CD4-positive, CD25-positive, alpha-beta regulatory T cell (primary cell): ENCODE measurements around the gene LMBRD2. TPM values are rescaled to one million over a fixed set of nuclear protein-coding genes. Genes with fewer than 3 reads are reported as not detected.
A peak's percentile ranks its signal among the peaks of the same experiment; 100 is the strongest.

Experiments used
- ATAC-seq, 2 donors: fragments of 150-1000 bp; cut with Tn5 transposase; one replicate each; pipeline ENCODE4 v1.10.0; 2021; ENCODE audit warnings: low read depth in 2 of 2, moderate number of reproducible peaks in 2 of 2, moderate library complexity in 1 of 2
- DNase-seq, 3 donors: peaks; one replicate each; pipeline versions ENCODE4 v3.0.0 to v3.0.0-alpha.2; 2012 to 2022; ENCODE audit warnings: mixed read lengths in 1 of 3
- H3K27ac ChIP-seq: one replicate; pipeline ENCODE4 v1.7.0; 2013; ENCODE audit warnings: mild to moderate bottlenecking, low read length; ENCODE audit not compliant: insufficient read depth, poor library complexity, severe bottlenecking
- H3K27me3 ChIP-seq: one replicate; pipeline ENCODE4 v1.7.0; 2013; ENCODE audit warnings: low read length; ENCODE audit not compliant: control insufficient read depth, insufficient read depth
- H3K36me3 ChIP-seq: one replicate; pipeline ENCODE4 v1.7.0; 2013; ENCODE audit warnings: mild to moderate bottlenecking, low read length, moderate library complexity; ENCODE audit not compliant: control insufficient read depth, insufficient read depth
- H3K4me1 ChIP-seq: 2 replicates; pipeline ENCODE4 v1.7.0; 2013; ENCODE audit warnings: mild to moderate bottlenecking, low read length; ENCODE audit not compliant: insufficient read depth, control insufficient read depth, poor library complexity, severe bottlenecking
- H3K4me3 ChIP-seq: one replicate; pipeline ENCODE4 v1.7.0; 2013; ENCODE audit warnings: low read depth, mild to moderate bottlenecking, low read length, moderate library complexity
- H3K9me3 ChIP-seq, 2 experiments: 1 replicate in 1 of 2; 2 replicates in 1 of 2; pipeline ENCODE4 v1.7.0; 2013; ENCODE audit warnings: low read length in 2 of 2, mild to moderate bottlenecking in 1 of 2, moderate library complexity in 1 of 2; ENCODE audit not compliant: control insufficient read depth in 2 of 2
- H3K27ac Mint-ChIP-seq, 3 donors: one replicate each; pipeline ENCODE4 v1.8.0; 2020 to 2022; ENCODE audit warnings: mild to moderate bottlenecking in 3 of 3, mixed read lengths in 3 of 3, moderate library complexity in 2 of 3
- H3K27me3 Mint-ChIP-seq: one replicate; pipeline ENCODE4 v1.8.0; 2022; ENCODE audit warnings: mild to moderate bottlenecking, mixed read lengths
- H3K36me3 Mint-ChIP-seq: one replicate; pipeline ENCODE4 v1.8.0; 2020; ENCODE audit warnings: mixed read lengths
- H3K4me1 Mint-ChIP-seq, 4 donors: one replicate each; pipeline ENCODE4 v1.8.0; 2020 to 2022; ENCODE audit warnings: mixed read lengths in 4 of 4, mild to moderate bottlenecking in 1 of 4
- H3K4me3 Mint-ChIP-seq, 4 donors: one replicate each; pipeline ENCODE4 v1.8.0; 2020 to 2022; ENCODE audit warnings: mild to moderate bottlenecking in 4 of 4, mixed read lengths in 4 of 4, moderate library complexity in 3 of 4
- H3K9me3 Mint-ChIP-seq, 7 donors: one replicate each; pipeline ENCODE4 v1.8.0; 2020 to 2022; ENCODE audit warnings: mixed read lengths in 7 of 7, mild to moderate bottlenecking in 3 of 7, moderate library complexity in 2 of 7
- polyA plus RNA-seq, 4 donors: library from polyadenylated mRNA; unstranded; fragments of 300-500 nt; fragmentation: Illumina TruSeq; gene quantifications; one replicate each; pipeline ENCODE4 v1.2.3, GENCODE V29; 2021
- total RNA-seq: library from RNA; stranded (reverse); gene quantifications from one replicate; pipeline ENCODE4 v1.2.3, GENCODE V29; 2022

LMBRD2 gene
- total and polyA plus RNA-seq, 5 donors from 2014 or later = 2.5 to 11.0 (median 4.6) TPM

DNA sequence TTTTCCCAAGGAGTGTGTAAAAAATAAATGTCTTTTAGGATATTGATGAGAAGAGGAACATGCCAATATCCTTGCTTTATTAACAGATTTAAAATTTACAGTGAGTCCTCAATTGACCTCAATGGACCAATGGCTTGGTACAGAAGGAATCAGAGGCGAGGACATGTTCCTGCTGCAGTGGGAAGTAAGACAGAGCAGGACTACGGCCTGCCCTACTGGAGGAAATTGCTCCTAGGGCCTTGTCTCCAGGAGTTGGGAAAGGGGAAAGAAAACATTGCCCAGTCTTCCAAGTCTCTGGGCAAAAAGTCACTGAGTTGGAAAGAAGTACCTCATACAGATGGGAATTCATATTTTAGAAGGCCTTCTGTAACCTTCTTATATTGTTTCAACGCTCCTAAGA is 51.9 kb downstream of the LMBRD2 start:
- H3K4me1 ChIP-seq = no peaks in the 10 kb centered on the region
- Mint-ChIP-seq H3K9me3 (no peaks in the 10 kb centered on the region), H3K4me1 (no peaks in the 10 kb centered on the region), H3K4me3 (no peak overlapping the region), H3K27ac (no peak overlapping the region), H3K27me3 (no peaks in the 10 kb centered on the region), H3K36me3 (peaks cover 13% of the 10 kb centered on the region)
- H3K36me3 ChIP-seq = peaks cover 14% of the 10 kb centered on the region
- H3K27ac ChIP-seq = no peak overlapping the region
- DNase-seq (no peak), ATAC-seq (no peak)
- no peaks in the 10 kb centered on the region for H3K9me3 ChIP-seq
- no peaks in the 10 kb centered on the region for H3K27me3 ChIP-seq
- no peak overlapping the region for H3K4me3 ChIP-seq

DNA sequence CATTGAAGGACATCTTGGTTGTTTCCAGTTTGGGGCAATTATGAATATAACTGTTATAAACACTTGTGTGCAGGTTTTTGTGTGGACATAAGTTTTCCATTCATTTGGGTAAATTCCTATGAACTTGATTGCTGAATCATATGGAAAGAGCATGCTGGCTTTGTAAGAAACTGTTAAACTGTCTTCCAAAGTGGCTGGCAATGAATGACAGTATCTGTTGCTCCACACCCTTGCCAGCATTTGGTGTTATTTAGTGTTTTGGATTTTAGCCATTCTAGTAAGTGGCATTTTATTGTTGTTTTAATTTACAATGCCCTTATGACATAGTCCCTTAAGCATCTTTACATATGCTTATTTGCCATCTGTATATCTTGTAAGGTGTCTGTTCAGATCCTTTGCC is 55.2 kb downstream of the LMBRD2 start:
- no peaks in the 10 kb centered on the region for H3K4me1 ChIP-seq
- no peak overlapping the region for H3K27ac ChIP-seq
- H3K36me3 ChIP-seq = no peaks in the 10 kb centered on the region
- no peak overlapping the region for H3K4me3 ChIP-seq
- Mint-ChIP-seq H3K4me1 (no peaks in the 10 kb centered on the region), H3K36me3 (peaks cover 4% of the 10 kb centered on the region), H3K27me3 (no peaks in the 10 kb centered on the region), H3K27ac (no peak overlapping the region), H3K4me3 (no peak overlapping the region), H3K9me3 (peaks cover 0 to 3% (median 0%) of the 10 kb centered on the region in 7 donors)
- no peak for DNase-seq
- ATAC-seq = no peak
- H3K9me3 ChIP-seq = no peaks in the 10 kb centered on the region
- H3K27me3 ChIP-seq = no peaks in the 10 kb centered on the region

DNA sequence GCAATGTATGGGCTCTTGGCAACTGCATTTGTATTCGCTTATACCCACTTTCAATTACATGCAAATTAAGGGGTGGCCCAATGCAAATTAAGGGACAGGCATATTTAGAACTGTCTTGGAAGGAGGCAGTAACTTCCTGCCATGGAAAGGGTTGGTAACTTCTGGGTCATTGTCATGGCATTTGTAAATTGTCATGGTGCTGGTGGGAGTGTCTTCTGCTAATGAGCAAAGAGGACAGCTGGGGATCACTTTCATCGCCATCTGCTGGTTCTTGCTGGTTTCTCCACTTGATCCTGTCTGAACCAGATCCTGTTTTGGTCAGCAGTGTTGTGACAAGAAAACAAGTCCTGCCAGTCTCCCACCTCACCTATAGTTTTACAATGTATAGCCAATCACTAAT is 61.7 kb downstream of the LMBRD2 start:
- Mint-ChIP-seq H3K9me3 (peaks cover 0 to 7% (median 2%) of the 10 kb centered on the region in 7 donors), H3K27ac (no peak overlapping the region), H3K4me1 (peaks cover 0 to 4% (median 0%) of the 10 kb centered on the region in 4 donors), H3K36me3 (no peaks in the 10 kb centered on the region), H3K4me3 (no peak overlapping the region), H3K27me3 (peaks cover 13% of the 10 kb centered on the region)
- Histone ChIP-seq H3K4me1 (no peaks in the 10 kb centered on the region), H3K27me3 (peaks cover 2% of the 10 kb centered on the region), H3K9me3 (peaks cover 4 to 5% of the 10 kb centered on the region in 2 experiments), H3K27ac (no peak overlapping the region), H3K4me3 (no peak overlapping the region), H3K36me3 (no peaks in the 10 kb centered on the region)
- DNase-seq = peak in 1 of 3 donors; percentile 37
- no peak for ATAC-seq

- ATAC-seq (peak; percentile 52 to 68), DNase-seq (peak in 2 of 3 donors; percentile 26 to 59)
- H3K36me3 Mint-ChIP-seq = no peaks in the 10 kb centered on the region
- H3K27me3 Mint-ChIP-seq = peaks cover 42% of the 10 kb centered on the region
- Histone ChIP-seq H3K9me3 (no peaks in the 10 kb centered on the region), H3K36me3 (no peaks in the 10 kb centered on the region), H3K27ac (no peak overlapping the region), H3K27me3 (peaks cover 9% of the 10 kb centered on the region), H3K4me3 (no peak overlapping the region), H3K4me1 (no peaks in the 10 kb centered on the region)
- H3K9me3 Mint-ChIP-seq = peaks cover 0 to 7% (median 1%) of the 10 kb centered on the region in 7 donors
- no peak overlapping the region for H3K4me3 Mint-ChIP-seq
- no peak overlapping the region for H3K27ac Mint-ChIP-seq
- no peaks in the 10 kb centered on the region for H3K4me1 Mint-ChIP-seq
Measured at GRCh38 chr5:36079200-36079781, 72.4 kb downstream of the LMBRD2 start.

DNA sequence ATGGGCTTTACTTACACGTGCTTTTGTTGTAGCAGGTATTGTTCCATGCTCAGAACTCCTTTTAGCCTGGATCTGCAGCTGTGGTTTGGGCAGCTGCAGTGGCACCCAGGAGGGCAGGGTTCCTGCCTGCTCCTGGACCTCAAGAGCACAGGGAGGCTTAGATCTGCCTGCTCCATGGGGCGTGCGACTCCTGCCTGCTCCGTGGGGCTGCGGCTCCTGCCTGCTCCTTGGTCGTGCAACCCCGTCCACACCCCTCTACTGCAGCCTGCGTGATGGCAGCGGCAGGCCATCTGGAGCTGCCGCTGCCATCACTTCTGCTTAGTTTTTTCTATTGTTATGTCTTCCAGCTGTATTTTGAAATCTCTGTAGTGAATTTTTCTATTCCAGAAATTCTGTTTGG is 73.3 kb downstream of the LMBRD2 start:
- no peak overlapping the region for H3K27ac ChIP-seq
- no peak overlapping the region for H3K4me3 ChIP-seq
- no peak overlapping the region for H3K4me3 Mint-ChIP-seq
- ATAC-seq (no peak), DNase-seq (no peak)
- H3K9me3 ChIP-seq = no peaks in the 10 kb centered on the region
- H3K4me1 Mint-ChIP-seq = peaks cover 0 to 1% (median 0%) of the 10 kb centered on the region in 4 donors
- peaks cover 0 to 1% (median 0%) of the 10 kb centered on the region in 7 donors for H3K9me3 Mint-ChIP-seq
- H3K36me3 Mint-ChIP-seq = no peaks in the 10 kb centered on the region
- H3K36me3 ChIP-seq = no peaks in the 10 kb centered on the region
- H3K27me3 ChIP-seq = peaks cover 9% of the 10 kb centered on the region
- peaks cover 35% of the 10 kb centered on the region for H3K27me3 Mint-ChIP-seq
- H3K4me1 ChIP-seq = no peaks in the 10 kb centered on the region
- no peak overlapping the region for H3K27ac Mint-ChIP-seq

- H3K4me1 ChIP-seq = peaks cover 6% of the 10 kb centered on the region
- Mint-ChIP-seq H3K4me1 (peaks cover 6 to 13% (median 8%) of the 10 kb centered on the region in 4 donors), H3K9me3 (peaks cover 0 to 2% (median 0%) of the 10 kb centered on the region in 7 donors), H3K4me3 (peak overlapping the region in 1 of 4 donors; percentile 18), H3K36me3 (no peaks in the 10 kb centered on the region), H3K27me3 (peaks cover 19% of the 10 kb centered on the region), H3K27ac (no peak overlapping the region)
- H3K36me3 ChIP-seq = no peaks in the 10 kb centered on the region
- no peak overlapping the region for H3K27ac ChIP-seq
- H3K9me3 ChIP-seq = no peaks in the 10 kb centered on the region
- ATAC-seq (peak; percentile 34 to 39), DNase-seq (peak in 2 of 3 donors; percentile 7 to 57)
- no peak overlapping the region for H3K4me3 ChIP-seq
- H3K27me3 ChIP-seq = no peaks in the 10 kb centered on the region
Measured at GRCh38 chr5:36073595-36074216, 78.0 kb downstream of the LMBRD2 start.

GRCh38 chr5:36070687-36071571 is 80.8 kb downstream of the LMBRD2 start:
- Mint-ChIP-seq H3K4me1 (peaks cover 7 to 21% (median 9%) of the 10 kb centered on the region in 4 donors), H3K36me3 (no peaks in the 10 kb centered on the region), H3K9me3 (peaks cover 0 to 5% (median 0%) of the 10 kb centered on the region in 7 donors), H3K4me3 (peak overlapping the region; percentile 1 to 88 (median 53)), H3K27me3 (peaks cover 27% of the 10 kb centered on the region), H3K27ac (peak overlapping the region in 2 of 3 donors; percentile 6 to 92)
- Histone ChIP-seq H3K9me3 (no peaks in the 10 kb centered on the region), H3K4me1 (peaks cover 6% of the 10 kb centered on the region), H3K27ac (no peak overlapping the region), H3K36me3 (no peaks in the 10 kb centered on the region), H3K27me3 (peaks cover 2% of the 10 kb centered on the region), H3K4me3 (peak overlapping the region; percentile 56)
- ATAC-seq = peak in 1 of 2 donors; percentile 16
- DNase-seq = peak in 2 of 3 donors; percentile 3 to 40
